ENCODE data around the gene NRP1. TPM values are rescaled to one million over a fixed set of nuclear protein-coding genes. Genes with fewer than 3 reads are reported as not detected.
A peak's percentile ranks its signal among the peaks of the same experiment; 100 is the strongest.
"Not testable (repeated sequence)": the region's sequence is repeated elsewhere in the genome, so short reads cannot be mapped to it uniquely, and the experiment has no call there.

The NRP1 gene
- total RNA-seq, 1 donor from 2014 or later = 249 TPM

DNA sequence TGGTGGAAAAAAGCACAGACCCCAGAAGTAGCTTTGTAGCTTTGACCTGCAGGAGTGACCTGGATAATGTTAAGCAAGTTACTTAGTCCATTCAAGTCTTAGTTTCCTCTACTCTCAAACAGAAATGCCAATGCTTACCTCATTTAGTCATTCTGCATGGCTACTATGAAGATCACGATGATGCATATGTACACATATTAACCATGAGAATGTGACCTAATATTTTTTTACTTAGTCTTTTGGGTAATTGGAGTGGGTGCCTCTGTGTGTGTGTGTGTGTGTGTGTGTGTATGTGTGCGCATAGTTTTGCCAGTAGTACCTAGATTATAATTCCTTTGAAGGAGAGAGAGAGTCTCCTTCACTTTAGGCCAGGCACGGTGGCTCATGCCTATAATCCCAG is 95.8 kb downstream of the NRP1 start:
- DNase-seq (ENCODE audit: low read depth, low spot score) = no peak

DNA sequence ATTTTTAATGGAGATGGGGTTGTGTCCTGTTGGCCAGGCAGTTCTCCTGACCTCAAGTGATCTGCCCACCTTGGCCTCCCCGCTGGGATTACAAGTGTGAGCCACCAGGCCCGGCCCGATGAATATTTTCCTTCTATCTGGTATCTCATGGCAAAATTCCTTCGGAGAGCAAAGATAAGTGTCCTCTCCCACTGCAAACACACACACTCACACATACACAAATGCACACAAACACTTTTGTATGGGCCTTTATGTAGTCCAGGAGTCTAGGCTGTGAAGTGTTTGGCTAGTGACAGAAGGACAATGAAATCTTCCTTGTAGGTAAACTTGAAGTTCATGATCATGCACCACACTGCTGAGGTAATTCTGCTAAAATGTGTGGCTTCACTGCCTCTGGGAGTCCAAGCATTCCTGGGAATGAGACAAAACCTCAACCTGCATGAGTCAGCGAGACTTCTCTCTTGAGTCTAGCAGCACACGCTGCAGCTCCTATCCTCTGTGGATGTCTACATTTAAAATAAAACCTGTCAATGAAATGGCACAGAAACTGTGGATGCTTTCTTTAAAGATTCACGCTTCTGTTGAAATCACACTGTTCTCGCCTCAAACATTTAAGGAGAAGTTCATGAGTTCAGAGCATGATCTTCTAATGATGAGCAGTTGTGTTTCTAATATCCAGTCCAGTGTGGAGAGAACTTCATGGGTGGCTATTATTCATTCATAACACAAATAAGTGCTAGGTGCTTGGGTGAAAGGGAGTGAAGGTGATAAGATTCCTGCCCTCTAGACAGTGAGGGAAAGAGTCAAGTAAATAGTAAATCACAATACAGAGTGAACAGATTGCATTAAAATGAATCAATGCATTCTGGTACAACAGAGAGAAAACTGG is 96.5 kb downstream of the NRP1 start:
- no peak for DNase-seq (ENCODE audit: low read depth, low spot score)

DNA sequence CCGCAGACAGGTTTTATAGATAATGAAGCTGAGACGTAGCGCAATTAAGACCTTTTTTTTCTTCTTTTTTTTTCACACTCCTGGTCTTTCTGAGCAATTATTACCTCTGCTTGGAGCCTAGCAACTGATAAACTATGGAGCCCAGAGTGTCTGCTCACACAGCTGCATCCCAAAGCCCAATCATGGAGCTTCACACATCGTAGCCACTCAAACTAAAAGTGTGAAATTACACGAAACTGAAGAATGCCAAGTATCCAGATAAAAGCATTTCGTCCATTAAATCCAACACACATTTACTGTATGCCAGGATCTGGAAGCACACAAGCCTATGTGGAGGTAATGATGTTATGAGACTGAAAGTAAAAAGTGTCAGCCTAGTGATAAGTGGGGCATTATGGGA is 97.6 kb downstream of the NRP1 start:
- DNase-seq (ENCODE audit: low read depth, low spot score) = no peak

DNA sequence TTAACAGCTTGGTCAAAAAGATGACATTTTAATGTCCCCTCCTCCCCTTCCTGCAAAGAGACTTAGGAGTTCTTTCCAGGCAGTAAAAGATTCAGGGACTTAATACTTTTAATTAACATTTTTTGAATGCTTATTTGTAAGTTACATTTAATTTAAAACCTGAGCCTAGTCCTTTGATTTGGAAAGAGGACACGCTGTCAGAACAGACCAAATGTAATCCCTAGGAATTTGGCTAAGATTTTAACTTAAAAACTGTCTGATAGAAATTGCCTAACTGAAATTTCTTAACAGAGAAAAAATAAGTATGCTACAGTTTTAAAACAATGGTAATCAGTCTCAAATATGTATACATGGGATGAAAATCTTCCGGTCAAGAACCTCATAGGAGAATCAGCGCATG is 98.5 kb downstream of the NRP1 start:
- DNase-seq (ENCODE audit: low read depth, low spot score) = no peak

DNA sequence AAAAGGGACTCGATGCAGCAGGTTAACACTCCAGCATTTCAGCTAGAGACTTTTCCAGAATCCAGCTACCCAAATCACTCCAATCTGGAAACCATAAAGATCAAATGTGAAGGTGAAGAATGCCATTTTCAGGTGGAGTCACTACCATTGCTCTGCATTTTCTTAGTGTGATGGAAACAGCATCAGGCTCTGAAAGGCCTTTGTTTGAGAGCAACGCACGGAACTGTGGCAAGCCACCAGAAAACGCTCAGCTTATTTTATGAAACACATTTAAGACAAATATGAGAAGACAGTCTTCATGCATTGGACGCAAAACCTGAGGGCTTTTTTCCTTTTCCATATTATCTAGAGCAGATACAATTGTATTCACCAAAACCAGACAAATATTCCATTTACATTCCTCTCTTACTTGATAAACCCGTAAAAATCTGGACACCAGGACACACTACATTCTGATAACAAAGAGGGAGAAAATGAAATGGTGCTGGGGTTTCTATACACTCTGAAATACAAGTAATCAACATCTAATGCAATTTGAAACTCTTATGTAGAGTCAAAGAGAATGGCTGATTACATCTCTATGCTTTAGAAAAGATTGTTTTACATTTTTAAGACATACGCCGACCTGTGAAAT is 99.1 kb downstream of the NRP1 start:
- no peak for DNase-seq (ENCODE audit: low read depth, low spot score)

DNA sequence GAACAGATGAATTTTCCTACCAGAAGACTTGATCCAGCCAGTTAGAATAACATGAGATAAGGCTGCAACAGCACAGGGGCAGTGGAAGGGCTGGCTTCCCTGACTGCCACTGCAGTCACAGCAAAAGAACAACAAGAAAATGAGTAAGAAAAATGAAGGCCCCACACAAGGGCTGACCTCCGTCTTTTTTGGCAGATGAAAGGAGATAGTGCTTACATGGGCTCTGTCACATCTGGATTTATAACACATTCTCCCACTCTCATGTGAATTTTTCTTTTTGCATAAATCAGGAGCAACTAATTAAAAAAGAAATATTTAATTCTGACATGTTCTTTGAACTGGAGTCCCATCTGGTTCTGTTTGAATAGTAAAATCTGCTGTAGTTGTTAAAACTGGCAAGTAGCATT is 99.6 kb downstream of the NRP1 start:
- DNase-seq (ENCODE audit: low read depth, low spot score) = peak; percentile 15

DNA sequence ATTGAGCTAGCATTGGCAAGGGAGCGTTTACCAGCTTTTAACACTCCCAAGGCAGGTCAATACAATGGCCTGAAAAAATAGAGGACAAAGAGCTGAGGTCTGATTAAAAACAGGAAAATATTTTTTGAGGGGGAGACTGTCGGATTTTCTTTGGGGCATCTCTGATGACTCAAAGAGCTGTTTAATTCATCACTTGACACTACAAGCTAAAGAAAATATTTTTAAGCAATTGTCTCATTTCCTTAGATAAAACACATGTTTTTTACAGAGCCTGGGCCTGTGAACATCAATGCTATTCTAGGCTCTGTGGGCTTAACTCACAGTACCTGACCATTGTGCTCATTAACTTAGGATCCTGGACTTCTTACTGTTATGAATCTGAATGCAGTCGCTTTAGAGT is 100.8 kb downstream of the NRP1 start:
- peak; percentile 75 for DNase-seq (ENCODE audit: low read depth, low spot score)

DNA sequence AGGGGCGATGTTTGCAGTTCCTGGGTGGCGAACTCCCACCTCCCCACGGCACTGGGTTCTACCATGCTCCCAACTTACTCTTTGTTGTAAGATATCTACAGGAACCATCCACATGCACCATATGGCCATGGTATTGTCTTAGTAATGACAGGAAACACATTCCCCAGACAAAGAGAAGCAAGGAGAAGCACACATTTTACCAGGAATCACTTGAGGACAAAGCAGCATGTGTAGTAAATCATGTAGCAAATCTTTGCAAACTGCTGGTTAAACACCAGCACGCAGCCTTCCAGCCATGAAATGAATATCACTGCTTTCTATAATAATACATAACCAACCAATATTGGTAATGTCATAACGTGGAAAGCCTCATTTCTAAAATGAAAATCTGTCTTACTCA is 101.2 kb downstream of the NRP1 start:
- peak; percentile 59 for DNase-seq (ENCODE audit: low read depth, low spot score)

DNA sequence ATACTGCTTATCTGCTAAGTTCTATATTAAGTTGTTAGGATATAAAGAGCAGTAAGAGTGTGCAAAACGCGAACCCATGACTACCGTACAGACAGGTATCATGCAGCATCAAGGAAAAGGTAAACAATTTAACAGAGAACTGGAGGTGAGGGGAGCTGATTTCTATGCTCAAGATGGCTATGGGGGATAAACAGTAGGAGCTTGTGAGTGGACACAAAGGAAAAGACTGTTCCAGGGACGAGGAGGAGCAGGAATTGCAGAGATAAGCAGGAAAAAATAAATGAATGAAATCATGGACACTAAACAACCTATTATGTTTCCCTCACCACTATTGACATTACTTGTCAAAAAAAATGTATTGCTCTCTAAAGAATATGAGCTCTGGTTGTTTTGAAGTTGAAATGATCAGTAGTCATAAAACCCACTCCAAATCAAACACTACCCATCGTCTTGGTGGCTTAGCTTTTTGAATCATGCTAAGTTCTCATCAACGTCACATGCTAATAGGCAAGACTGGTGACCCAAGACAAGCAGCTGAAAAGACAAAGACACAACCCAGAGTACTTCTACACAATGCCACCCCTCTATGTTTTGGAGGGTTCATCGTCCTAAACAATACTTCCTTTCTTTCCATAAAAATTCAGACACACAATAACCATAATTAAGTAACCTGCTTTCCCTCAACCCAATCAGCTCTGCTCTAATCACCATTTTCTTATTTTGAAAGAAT is 102.7 kb downstream of the NRP1 start:
- DNase-seq (ENCODE audit: low read depth, low spot score) = no peak

DNA sequence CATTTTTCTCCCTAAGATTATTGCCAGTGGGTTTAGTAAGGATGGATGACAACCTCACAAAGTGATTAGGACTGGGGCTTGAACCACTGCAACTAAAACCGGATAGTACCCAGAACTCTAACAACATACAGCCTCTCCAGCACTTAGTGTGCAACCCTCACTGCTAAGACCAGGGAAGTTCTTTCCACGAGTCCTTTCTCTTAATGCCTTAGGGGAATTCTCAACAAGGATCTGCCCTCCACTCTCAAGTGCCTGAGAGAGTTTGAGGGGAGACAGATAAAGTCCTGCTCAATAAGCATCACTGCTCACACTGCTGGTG is 104.6 kb downstream of the NRP1 start:
- DNase-seq (ENCODE audit: low read depth, low spot score) = no peak

DNA sequence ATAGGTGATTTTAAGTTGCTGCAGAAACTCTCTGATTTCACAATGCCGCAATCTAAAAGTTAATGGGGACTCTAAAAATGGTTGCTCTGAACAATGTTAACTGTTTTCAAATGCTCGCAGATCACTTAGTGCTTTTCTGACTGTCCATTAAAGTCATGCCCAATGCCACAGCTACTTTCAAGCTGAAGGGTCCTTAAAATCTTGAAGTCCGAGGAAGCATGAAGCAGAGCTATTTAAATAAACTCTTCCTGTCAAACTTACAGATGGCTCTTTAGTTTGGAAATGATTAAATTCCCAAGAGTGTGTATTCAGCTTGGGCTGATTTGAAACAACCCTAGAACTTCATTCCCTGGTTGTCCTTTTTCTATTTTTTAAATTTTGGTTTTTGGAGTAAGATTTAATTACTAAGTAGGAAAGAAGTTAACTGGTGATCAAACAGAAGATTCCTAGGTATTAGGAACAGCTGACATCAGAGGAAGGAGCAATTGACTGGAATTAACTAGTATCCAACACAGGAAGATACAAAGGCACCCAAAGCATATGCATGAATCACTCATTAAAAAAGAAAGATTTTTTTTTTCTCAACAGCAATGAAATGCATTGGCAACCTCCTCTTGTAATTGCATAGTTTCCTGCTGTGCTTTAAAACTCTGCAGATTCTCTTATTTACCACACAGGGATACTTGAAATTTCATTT is 105.1 kb downstream of the NRP1 start:
- DNase-seq (ENCODE audit: low read depth, low spot score) = no peak

DNA sequence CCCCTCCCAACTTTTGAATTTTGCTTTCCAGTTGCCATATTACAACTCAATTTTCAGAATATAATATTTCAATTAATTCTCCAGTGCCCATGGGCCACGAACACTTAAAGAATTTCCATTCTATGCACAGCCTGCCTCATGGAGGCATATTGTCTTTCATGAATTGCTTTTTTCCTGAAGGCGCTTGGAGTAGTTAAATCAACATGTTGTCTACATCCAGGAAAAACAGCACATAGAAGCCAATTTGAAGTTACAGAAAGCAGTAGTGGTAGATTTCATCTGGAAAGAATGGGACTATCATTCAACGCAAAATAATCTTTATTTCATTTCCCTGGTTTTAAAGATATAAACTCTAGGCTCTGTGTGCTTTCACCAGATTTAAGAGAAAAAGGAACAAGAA is 106.0 kb downstream of the NRP1 start:
- DNase-seq (ENCODE audit: low read depth, low spot score) = no peak

DNA sequence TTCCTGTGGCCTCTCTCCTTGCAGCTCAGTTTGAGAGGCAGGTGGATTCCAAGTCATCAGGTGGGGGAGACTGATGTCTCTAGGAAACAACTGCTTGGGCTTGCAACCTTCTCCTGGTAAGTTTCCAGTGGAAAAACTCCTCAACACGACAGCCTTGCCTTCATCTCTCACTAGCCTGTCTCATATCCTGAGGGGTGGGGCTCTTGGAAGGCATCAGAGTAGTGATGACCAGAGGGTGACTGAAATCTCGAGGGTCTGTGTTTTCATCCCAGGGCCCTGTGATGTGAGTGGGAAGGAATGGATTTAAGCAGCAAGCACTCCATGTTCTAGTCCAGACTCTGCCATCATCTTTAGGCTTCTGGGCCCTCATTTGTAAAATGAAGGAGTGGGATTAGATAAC is 107.0 kb downstream of the NRP1 start:
- DNase-seq (ENCODE audit: low read depth, low spot score) = no peak

DNA sequence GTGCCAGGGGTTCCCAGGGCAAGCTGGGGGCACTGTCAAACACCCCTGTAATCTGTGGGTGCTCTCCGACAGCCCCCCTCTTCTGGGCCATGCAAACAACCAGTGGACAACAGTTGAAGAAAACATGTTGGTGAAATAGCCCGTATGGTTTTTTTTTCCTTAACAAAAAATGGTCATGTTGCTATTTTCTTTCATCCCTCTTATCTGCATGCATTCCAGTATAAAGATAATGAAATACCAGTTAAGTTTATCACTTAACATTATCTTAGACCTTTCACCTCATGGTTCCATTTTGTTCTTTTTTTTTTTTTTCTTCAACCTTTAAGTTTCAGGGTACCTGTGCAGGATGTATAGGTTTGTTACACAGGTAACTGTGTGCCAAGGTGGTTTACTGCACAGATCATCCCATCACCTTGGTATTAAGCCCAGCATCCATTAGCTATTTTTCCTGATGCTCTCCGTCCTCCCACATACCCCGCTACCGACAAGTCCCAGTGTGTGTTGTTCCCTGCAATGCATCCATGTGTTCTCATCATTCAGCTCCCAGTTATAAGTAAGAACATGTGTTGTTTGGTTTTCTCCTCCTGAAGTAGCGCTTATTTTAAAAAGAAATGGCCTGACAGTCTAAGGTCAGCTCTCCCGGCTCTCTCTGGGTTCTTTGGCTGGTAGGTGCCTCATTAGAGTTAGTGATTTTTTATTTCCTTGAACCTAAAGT is 110.1 kb downstream of the NRP1 start:
- no peak for DNase-seq (ENCODE audit: low read depth, low spot score)

DNA sequence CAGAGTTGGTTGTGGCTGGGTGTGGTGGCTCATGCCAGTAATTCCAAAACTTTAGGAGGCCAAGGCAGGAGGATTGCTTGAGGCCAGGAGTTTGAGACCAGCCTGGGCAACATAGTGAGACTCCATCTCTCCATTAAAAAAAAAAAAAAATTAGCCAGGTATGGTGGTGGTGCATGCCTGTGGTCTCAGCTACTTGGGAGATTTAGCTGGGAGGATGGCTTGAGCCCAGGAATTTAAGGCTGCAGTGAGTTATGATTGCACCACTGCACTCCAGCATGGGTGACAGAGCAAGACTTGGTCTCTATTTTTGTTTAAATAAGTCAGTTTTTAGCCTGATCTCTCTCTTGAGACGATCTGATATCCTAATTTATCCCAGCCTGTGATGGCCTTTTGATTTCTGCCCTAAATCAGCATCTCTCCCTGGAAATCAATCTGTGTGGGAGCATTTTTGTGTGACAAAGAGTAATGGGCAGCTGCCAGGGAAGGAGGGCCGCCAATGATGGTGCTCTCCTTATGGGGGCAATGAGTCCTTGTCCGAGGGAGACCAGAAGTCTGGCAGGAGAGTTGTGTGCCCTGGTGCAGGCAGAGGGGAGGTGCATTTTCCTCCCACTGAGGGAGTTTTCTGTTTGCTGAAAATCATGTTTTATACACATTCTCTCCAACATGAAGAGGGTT is 111.0 kb downstream of the NRP1 start:
- no peak for DNase-seq (ENCODE audit: low read depth, low spot score)

DNA sequence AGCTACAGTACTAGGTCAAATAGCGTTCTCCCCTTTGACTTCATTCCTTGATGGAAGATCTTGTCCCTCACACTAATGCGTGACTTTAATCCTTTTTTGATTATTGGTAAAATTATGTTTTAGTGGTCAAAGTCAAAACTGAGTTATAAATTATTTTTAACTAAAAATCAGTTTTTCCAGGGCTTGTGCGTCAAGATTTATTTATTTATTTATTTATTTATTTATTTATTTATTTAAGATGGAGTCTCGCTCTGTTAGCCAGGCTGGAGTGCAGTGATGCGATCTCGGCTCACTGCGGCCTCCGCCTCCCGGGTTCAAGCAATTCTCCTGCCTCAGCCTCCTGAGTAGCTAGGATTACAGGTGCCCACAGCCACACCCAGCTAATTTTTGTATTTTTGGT is 112.2 kb downstream of the NRP1 start:
- DNase-seq (ENCODE audit: low read depth, low spot score) = not testable (repeated sequence)

DNA sequence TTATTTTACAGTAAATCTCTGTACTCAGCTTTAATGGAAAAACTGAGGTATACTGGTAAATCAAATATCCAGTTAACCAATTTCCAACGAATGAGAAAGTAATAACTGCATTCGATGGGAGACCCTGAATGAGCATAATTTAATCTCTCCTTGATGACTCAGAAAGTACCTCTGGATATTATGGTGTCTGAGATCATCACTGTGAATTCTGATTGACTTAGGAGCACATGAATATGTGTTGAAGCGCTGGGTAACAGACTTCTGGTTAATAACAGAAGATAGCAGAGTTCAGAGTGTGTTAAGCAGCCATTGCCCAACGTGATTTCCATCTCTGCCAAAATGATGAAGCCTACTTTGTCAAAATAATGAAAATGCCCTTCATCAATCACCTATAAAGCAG is 116.6 kb downstream of the NRP1 start:
- DNase-seq (ENCODE audit: low read depth, low spot score) = no peak

DNA sequence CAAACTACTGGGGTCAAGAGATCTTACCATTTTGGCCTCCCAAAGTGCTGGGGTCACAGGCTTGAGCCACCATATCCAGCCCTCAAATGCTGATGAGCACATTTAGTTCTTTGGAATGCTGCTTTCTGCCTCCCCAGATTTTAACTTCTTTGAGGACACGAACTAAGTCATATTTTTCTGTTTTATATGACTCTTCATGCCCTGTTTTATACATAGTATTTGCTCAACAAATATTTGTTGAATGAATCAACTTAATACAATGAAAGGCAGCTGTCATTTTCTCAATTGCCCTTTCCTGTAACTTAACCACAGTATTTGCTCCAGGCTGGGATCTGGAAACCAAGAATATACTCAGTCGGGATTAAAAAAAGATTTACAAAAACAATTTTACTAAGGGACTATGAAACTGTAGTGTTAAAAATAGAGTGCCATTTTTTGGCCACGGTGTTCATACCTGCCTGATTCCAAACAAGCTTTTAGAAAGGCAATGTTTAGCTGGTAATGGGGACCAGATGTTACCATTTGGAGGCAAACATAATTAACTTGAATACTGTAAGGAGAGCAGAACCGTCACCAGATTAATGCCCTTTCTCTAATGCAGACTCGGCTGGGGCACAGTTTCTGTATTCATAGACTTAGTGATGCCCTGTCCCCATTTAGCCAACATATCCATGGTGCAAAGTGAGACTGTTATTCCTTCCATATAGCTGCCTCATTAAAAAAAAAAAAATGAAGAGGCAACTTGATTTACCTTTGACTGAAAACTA is 117.6 kb downstream of the NRP1 start:
- no peak for DNase-seq (ENCODE audit: low read depth, low spot score)

DNA sequence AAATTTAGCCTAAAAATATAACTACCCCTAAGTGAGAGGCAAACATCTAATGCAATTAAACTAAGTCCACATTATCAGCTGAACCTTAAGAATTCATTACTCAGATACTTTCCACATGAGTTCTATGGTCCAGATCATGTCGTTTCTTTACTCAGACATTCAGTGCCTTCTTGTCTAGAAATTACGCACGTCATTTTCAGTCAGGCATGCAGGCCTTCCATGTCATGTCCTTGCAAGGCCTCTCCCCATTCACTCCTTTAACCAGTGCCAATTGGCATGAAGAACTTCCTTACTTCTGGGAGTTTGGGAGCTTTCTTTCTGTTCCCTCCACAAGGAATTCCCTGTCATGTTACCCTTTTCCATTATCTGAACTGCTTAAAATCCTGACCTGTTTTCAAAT is 118.8 kb downstream of the NRP1 start:
- no peak for DNase-seq (ENCODE audit: low read depth, low spot score)

DNA sequence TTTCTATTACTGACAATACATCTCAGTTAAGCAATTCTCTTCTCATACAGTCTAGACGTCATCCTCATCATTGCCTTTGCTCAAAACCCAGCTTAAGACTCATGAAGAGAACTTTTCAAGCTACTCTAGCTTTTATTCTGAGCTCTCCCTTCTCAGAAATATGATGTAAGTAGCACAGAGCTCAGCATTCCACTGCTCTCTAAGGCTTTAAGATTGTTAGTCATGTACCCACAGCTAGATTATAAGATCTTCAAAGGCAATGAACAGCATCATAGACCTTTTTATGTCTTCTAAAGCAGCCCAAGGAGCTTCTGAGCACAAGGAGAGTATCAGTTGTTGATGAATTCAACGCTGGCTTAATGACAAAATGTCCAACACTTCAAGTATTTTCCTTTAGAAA is 119.3 kb downstream of the NRP1 start:
- DNase-seq (ENCODE audit: low read depth, low spot score) = no peak

Data from pulmonary artery endothelial cell (primary cell).